DOHH2 (cell line): ENCODE results near the gene CFTR.
"Not testable (repeated sequence)": the region's sequence is repeated elsewhere in the genome, so short reads cannot be mapped to it uniquely, and the experiment has no call there.

Experiments used
- H3F3A ChIP-seq: fragments of 200-600 bp; sonication (generic), shearing (Covaris generic); 2 replicates; pipeline ENCODE4 v1.6.0; 2016; ENCODE audit warnings: antibody characterized with exemption, mild to moderate bottlenecking; ENCODE audit not compliant: control insufficient read depth, insufficient read depth
- H3K27ac ChIP-seq: fragments of 200-600 bp; sonication (generic); 2 replicates; pipeline ENCODE4 v1.5.1; 2014; ENCODE audit warnings: low read depth, mild to moderate bottlenecking, low read length, moderate library complexity
- H3K27me3 ChIP-seq: fragments of 200-600 bp; sonication (generic); 2 replicates; pipeline ENCODE4 v1.6.1; 2014; ENCODE audit warnings: mild to moderate bottlenecking, low read length, mixed read lengths; ENCODE audit not compliant: control insufficient read depth
- H3K36me3 ChIP-seq: fragments of 200-600 bp; sonication (generic); 2 replicates; pipeline ENCODE4 v1.6.1; 2014; ENCODE audit warnings: mild to moderate bottlenecking, low read length, moderate library complexity, mixed read lengths; ENCODE audit not compliant: control insufficient read depth
- H3K4me1 ChIP-seq: fragments of 200-600 bp; sonication (generic); 2 replicates; pipeline ENCODE4 v1.6.1; 2014; ENCODE audit warnings: mild to moderate bottlenecking, low read length, mixed read lengths; ENCODE audit not compliant: control insufficient read depth
- H3K4me2 ChIP-seq: fragments of 200-600 bp; sonication (generic); 2 replicates; pipeline ENCODE4 v1.6.0; 2014; ENCODE audit warnings: mild to moderate bottlenecking, low read length, moderate library complexity
- H3K4me3 ChIP-seq: fragments of 200-600 bp; sonication (generic); 2 replicates; pipeline ENCODE4 v1.5.1; 2014; ENCODE audit warnings: mild to moderate bottlenecking, low read length, mixed read lengths
- H3K79me2 ChIP-seq: fragments of 200-600 bp; sonication (generic); 2 replicates; pipeline ENCODE4 v1.6.1; 2014; ENCODE audit warnings: mild to moderate bottlenecking, low read length, mixed read lengths; ENCODE audit not compliant: control insufficient read depth
- H3K9me2 ChIP-seq: fragments of 200-600 bp; sonication (generic); replicated peaks from 2 replicates; pipeline ENCODE4 v1.6.1; 2014; ENCODE audit warnings: mild to moderate bottlenecking, low read length, mixed read lengths; ENCODE audit not compliant: control insufficient read depth
- H3K9me3 ChIP-seq: fragments of 200-600 bp; sonication (generic); 2 replicates; pipeline ENCODE4 v1.6.1; 2014; ENCODE audit warnings: antibody characterized with exemption, low read length, mixed read lengths; ENCODE audit not compliant: control insufficient read depth, insufficient read depth
- H4K20me1 ChIP-seq: fragments of 200-600 bp; sonication (generic); 2 replicates; pipeline ENCODE4 v1.6.0; 2014; ENCODE audit warnings: low read depth, mild to moderate bottlenecking, antibody characterized with exemption, low read length, moderate library complexity; ENCODE audit not compliant: control insufficient read depth, insufficient read depth
- EZH2phosphoT487 ChIP-seq: fragments of 200-600 bp; sonication (generic); IDR thresholded peaks from 2 replicates; pipeline ENCODE4 v1.6.1; 2017; ENCODE audit warnings: borderline replicate concordance, mild to moderate bottlenecking, antibody characterized with exemption, low read length, moderate library complexity, mixed read lengths
- TF ChIP-seq, protein P1 (sequence below): fragments of 200-600 bp; sonication (generic); IDR thresholded peaks from one replicate; pipeline ENCODE4 v1.5.1; 2014; ENCODE audit warnings: antibody characterized with exemption, mild to moderate bottlenecking, low read depth, low read length; ENCODE audit not compliant: poor library complexity, severe bottlenecking

The CFTR gene

DNA sequence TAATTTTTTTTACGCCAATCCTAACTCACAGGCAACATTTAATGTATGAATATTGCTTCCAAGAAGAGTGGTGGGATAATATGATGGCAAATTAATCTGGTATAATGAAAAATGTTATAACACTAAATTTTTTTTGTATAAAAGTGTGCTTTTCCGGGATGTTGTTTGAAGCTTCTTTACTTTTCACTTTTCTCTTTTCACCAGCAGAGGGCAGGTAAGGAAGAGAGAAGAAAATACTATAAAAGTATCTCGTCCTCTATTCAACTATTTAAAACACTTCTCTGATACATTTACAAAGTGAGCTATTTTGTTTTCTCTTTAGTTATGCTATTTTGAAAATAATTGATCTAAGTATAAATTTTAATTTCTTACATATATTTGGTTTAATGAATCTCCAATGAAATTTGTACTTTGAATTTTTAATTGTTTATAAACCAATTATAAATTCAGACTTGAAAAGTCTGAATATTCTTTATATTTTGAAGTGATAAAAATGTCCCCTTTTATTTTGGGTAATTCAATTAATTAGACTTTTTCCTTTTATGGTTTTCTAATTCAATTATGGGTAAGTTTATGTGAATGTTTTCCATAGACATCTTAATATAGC is 20.7 kb upstream of the CFTR start:
- TF ChIP-seq, protein P1, sequence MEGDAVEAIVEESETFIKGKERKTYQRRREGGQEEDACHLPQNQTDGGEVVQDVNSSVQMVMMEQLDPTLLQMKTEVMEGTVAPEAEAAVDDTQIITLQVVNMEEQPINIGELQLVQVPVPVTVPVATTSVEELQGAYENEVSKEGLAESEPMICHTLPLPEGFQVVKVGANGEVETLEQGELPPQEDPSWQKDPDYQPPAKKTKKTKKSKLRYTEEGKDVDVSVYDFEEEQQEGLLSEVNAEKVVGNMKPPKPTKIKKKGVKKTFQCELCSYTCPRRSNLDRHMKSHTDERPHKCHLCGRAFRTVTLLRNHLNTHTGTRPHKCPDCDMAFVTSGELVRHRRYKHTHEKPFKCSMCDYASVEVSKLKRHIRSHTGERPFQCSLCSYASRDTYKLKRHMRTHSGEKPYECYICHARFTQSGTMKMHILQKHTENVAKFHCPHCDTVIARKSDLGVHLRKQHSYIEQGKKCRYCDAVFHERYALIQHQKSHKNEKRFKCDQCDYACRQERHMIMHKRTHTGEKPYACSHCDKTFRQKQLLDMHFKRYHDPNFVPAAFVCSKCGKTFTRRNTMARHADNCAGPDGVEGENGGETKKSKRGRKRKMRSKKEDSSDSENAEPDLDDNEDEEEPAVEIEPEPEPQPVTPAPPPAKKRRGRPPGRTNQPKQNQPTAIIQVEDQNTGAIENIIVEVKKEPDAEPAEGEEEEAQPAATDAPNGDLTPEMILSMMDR = peak; percentile 66
- TF ChIP-seq EZH2phosphoT487 = no peak
- no peaks in the 10 kb centered on the region for H3K36me3 ChIP-seq
- no peaks in the 10 kb centered on the region for H3K79me2 ChIP-seq
- no peaks in the 10 kb centered on the region for H3F3A ChIP-seq
- H3K9me2 ChIP-seq = no peaks in the 10 kb centered on the region
- H3K4me2 ChIP-seq = no peak overlapping the region
- no peaks in the 10 kb centered on the region for H3K4me1 ChIP-seq
- no peaks in the 10 kb centered on the region for H3K9me3 ChIP-seq
- H3K27me3 ChIP-seq = no peaks in the 10 kb centered on the region
- no peak overlapping the region for H3K4me3 ChIP-seq
- H3K27ac ChIP-seq = no peak overlapping the region
- H4K20me1 ChIP-seq = no peaks in the 10 kb centered on the region

DNA sequence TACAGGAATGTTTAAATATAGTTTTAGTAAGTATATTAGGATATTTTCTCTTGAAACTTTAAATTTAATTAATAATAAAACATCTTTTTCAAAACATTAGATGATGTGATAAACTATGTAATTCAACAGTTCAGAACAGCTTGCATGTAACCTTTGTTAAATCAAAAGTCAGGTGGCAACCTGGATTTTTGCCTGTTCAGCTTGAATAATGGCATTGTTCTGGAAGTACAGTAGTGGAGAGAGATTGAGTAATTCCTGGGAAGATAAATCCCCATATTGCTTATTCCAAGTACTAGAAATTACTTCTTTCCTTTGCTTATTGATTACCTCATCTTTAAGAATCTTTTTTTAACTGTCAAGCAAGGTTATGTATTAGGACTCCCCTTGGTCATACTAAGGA is 20.1 kb upstream of the CFTR start:
- TF ChIP-seq, protein P1 = no peak
- Histone ChIP-seq H3K4me2 (no peak overlapping the region), H4K20me1 (no peaks in the 10 kb centered on the region), H3K4me1 (no peaks in the 10 kb centered on the region), H3F3A (no peaks in the 10 kb centered on the region), H3K9me2 (no peaks in the 10 kb centered on the region), H3K79me2 (no peaks in the 10 kb centered on the region), H3K27ac (no peak overlapping the region), H3K9me3 (no peaks in the 10 kb centered on the region), H3K36me3 (no peaks in the 10 kb centered on the region), H3K27me3 (no peaks in the 10 kb centered on the region), H3K4me3 (no peak overlapping the region)

DNA sequence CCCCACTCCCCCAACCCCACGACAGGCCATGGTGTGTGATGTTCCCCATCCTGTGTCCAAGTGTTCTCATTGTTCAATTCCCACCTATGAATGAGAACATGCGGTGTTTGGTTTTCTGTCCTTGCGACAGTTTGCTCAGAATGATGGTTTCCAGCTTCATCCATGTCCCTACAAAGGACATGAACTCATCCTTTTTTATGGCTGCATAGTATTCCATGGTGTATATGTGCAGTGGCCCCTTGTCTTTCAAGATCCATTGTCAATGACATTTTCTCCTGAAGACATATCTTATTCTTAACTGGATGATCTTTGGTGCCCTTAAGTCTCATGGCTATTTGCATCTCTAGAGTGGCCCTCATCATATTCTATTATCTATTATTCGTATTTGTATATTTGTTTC is 19.0 kb upstream of the CFTR start:
- H3K27ac ChIP-seq, H3K27me3 ChIP-seq, H3K4me1 ChIP-seq, H4K20me1 ChIP-seq, H3K4me3 ChIP-seq, H3K9me3 ChIP-seq, H3K79me2 ChIP-seq, H3F3A ChIP-seq, H3K9me2 ChIP-seq, H3K36me3 ChIP-seq, H3K4me2 ChIP-seq: not testable (repeated sequence)

DNA sequence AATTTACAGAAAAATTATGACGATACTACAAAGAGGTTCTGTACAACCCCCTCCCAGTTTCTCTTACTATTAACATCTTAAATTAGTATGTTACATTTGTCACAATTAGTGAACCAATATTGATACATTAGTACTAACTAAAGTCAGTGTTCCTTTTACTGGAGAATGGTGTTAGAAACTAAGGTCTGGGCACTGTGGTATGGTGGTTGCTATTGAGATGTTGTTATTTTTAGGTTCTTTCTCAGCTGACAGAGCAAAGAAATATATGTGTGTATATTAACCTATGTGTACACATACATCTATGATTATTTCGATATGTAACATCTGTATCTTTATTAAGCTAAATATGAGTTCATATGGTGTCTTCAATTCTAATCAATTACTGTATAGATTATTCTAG is 11.7 kb upstream of the CFTR start:
- no peaks in the 10 kb centered on the region for H3K79me2 ChIP-seq
- no peaks in the 10 kb centered on the region for H3K9me2 ChIP-seq
- H3K9me3 ChIP-seq = no peaks in the 10 kb centered on the region
- no peak overlapping the region for H3K4me3 ChIP-seq
- H3K27ac ChIP-seq = no peak overlapping the region
- no peaks in the 10 kb centered on the region for H3F3A ChIP-seq
- H3K4me2 ChIP-seq = no peak overlapping the region
- no peaks in the 10 kb centered on the region for H4K20me1 ChIP-seq
- no peaks in the 10 kb centered on the region for H3K4me1 ChIP-seq
- H3K36me3 ChIP-seq = no peaks in the 10 kb centered on the region
- H3K27me3 ChIP-seq = no peaks in the 10 kb centered on the region
- TF ChIP-seq, protein P1 = no peak
- TF ChIP-seq EZH2phosphoT487 = no peak
